ENCODE results near the gene BMS1. TPM values are rescaled to one million over a fixed set of nuclear protein-coding genes. Genes with fewer than 3 reads are reported as not detected.
A peak's percentile ranks its signal among the peaks of the same experiment; 100 is the strongest.

BMS1 gene
- total RNA-seq, 1 donor from 2014 or later: 21.8 TPM

DNA sequence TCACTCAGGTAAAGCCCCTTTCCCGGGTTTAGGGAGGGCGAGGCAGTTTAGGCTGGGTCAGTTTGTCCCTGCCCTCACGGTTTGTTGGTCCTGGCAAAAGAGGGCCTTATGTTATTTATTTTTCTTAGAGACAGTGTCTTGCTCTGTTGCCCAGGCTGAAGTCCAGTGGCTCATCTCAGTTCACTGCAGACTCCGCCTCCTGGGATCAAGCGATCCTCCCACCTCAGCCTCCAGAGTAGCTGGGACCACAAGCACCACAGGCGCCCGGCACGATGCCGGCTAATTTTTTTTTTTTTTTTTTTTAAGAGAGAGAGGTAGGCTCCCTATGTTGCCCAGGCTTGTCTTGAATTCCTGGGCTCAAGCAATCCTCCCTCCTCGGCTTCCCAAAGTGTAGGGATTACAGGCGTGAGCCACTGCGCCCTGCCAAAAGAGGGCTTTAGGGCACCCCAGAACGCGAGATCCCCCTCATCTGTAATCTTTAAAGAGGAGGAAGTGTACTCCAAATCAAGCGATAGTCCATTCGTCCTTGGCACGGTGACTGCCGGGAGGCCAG is 626 bp upstream of the BMS1 start:
- H3K4me1 Mint-ChIP-seq (ENCODE audit: unreplicated experiment): peaks cover 5% of the 10 kb centered on the region
- H3K9me3 Mint-ChIP-seq: no peaks in the 10 kb centered on the region
- H3K27me3 Mint-ChIP-seq: peaks cover 27% of the 10 kb centered on the region
- no peak for DNase-seq (ENCODE audit: extremely low spot score, unreplicated experiment)
- H3K27ac Mint-ChIP-seq: peak overlapping the region; percentile 96
- H3K4me3 Mint-ChIP-seq: peak overlapping the region; percentile 97
- peaks cover 4% of the 10 kb centered on the region for H3K36me3 Mint-ChIP-seq
- TF ChIP-seq, protein P1, sequence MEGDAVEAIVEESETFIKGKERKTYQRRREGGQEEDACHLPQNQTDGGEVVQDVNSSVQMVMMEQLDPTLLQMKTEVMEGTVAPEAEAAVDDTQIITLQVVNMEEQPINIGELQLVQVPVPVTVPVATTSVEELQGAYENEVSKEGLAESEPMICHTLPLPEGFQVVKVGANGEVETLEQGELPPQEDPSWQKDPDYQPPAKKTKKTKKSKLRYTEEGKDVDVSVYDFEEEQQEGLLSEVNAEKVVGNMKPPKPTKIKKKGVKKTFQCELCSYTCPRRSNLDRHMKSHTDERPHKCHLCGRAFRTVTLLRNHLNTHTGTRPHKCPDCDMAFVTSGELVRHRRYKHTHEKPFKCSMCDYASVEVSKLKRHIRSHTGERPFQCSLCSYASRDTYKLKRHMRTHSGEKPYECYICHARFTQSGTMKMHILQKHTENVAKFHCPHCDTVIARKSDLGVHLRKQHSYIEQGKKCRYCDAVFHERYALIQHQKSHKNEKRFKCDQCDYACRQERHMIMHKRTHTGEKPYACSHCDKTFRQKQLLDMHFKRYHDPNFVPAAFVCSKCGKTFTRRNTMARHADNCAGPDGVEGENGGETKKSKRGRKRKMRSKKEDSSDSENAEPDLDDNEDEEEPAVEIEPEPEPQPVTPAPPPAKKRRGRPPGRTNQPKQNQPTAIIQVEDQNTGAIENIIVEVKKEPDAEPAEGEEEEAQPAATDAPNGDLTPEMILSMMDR (conservative IDR thresholded peaks at IDR 0.05): no peak

DNA sequence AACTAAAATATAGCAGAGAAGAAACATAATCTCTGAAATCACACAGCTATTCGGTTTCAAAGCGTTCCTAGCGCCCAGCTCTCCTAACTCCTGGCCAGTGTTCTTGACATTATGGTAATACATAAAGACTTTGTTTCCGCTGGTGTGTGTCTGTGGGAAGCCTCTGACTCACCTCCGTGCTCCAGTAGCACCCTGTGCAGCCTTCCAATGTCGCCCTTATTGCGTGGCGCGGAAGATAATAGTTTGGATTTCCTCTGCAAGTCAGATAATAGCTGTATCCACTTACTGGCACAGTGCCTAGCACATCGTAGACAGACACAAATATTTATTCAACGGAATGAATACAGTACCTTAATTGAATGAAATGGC is 570 bp downstream of the BMS1 start:
- Mint-ChIP-seq H3K9me3 (no peaks in the 10 kb centered on the region), H3K4me1 (ENCODE audit: unreplicated experiment) (peaks cover 5% of the 10 kb centered on the region), H3K36me3 (peaks cover 4% of the 10 kb centered on the region), H3K4me3 (peak overlapping the region; percentile 97), H3K27ac (peak overlapping the region; percentile 96), H3K27me3 (peaks cover 17% of the 10 kb centered on the region)
- no peak for DNase-seq (ENCODE audit: extremely low spot score, unreplicated experiment)
- TF ChIP-seq, protein P1 (conservative IDR thresholded peaks at IDR 0.05): no peak

DNA sequence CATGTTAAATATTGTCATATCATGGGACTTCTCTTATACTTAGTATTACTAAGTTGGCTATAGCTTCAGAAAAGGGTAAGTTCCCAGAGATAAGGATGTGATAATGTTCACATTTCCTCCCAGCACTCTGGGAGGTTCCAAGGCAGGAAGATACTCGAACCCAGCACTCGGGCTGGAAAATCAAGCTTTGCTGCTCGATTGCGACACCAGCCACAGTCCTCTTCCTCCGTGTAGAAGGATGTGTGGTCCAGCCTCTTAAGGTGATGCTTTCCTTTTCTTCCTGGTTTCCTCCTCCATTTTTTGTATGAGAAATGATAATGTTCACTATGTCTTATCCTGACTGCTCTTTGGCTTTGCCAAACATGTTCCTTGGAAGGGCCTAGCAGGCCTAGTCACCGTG is 3.2 kb downstream of the BMS1 start:
- no peak overlapping the region for H3K4me3 Mint-ChIP-seq
- H3K9me3 Mint-ChIP-seq: no peaks in the 10 kb centered on the region
- H3K4me1 Mint-ChIP-seq (ENCODE audit: unreplicated experiment): peaks cover 5% of the 10 kb centered on the region
- H3K36me3 Mint-ChIP-seq: peaks cover 4% of the 10 kb centered on the region
- H3K27ac Mint-ChIP-seq: no peak overlapping the region
- H3K27me3 Mint-ChIP-seq: peaks cover 3% of the 10 kb centered on the region
- no peak for DNase-seq (ENCODE audit: extremely low spot score, unreplicated experiment)
- TF ChIP-seq, protein P1 (conservative IDR thresholded peaks at IDR 0.05): no peak

DNA sequence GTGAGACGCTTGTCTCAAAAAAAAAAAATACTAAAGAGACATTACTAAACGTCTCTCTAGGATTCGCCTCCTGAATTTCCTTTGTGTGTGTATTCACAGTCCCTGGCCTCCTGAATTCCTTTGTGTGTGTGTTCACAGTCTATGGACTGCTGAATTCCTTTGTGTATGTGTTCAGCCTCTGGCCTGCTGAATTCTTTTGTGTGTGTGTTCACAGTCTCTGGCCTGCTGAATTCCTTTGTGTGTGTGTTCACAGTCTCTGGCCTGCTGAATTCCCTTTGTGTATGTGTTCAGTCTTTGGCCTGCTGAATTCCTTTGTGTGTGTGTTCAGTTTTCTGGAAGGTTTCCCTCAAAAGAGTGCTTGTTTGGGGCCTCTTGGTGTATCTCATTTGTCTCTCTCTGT is 8.2 kb downstream of the BMS1 start:
- TF ChIP-seq, protein P1 (conservative IDR thresholded peaks at IDR 0.05): no peak
- Mint-ChIP-seq H3K4me1 (ENCODE audit: unreplicated experiment) (no peaks in the 10 kb centered on the region), H3K36me3 (peaks cover 23% of the 10 kb centered on the region), H3K27ac (peak overlapping the region; percentile 16), H3K27me3 (no peaks in the 10 kb centered on the region), H3K4me3 (no peak overlapping the region), H3K9me3 (no peaks in the 10 kb centered on the region)
- no peak for DNase-seq (ENCODE audit: extremely low spot score, unreplicated experiment)

- TF ChIP-seq, protein P1 (conservative IDR thresholded peaks at IDR 0.05): no peak
- Mint-ChIP-seq H3K9me3 (no peaks in the 10 kb centered on the region), H3K36me3 (peaks cover 56% of the 10 kb centered on the region), H3K4me3 (no peak overlapping the region), H3K4me1 (ENCODE audit: unreplicated experiment) (no peaks in the 10 kb centered on the region), H3K27ac (no peak overlapping the region), H3K27me3 (no peaks in the 10 kb centered on the region)
- DNase-seq (ENCODE audit: extremely low spot score, unreplicated experiment): no peak
Observed at GRCh38 chr10:42795701-42796100, 13.1 kb downstream of the BMS1 start.

DNA sequence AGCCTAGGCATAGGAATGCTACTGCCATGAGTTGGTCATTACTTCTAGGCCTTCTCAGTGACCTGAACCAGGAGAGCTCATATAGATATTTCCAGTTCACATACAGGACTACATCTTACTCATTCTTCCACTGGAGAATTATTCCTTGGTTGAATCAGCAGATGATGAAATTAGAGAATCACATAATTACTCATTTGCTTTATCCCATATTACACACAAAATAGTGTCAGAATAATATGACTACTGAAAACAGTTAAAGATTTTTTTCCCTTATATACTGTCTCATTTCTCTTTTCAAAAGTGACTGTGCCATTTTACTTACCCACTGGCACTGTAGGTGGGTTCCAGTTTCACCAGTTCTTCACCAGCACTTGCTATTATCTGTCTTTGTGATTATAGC is 18.5 kb downstream of the BMS1 start:
- Mint-ChIP-seq H3K36me3 (peaks cover 46% of the 10 kb centered on the region), H3K27me3 (no peaks in the 10 kb centered on the region), H3K4me1 (ENCODE audit: unreplicated experiment) (no peaks in the 10 kb centered on the region), H3K4me3 (no peak overlapping the region), H3K27ac (no peak overlapping the region), H3K9me3 (no peaks in the 10 kb centered on the region)
- no peak for DNase-seq (ENCODE audit: extremely low spot score, unreplicated experiment)
- TF ChIP-seq, protein P1 (conservative IDR thresholded peaks at IDR 0.05): no peak
